ENCODE measurements around the gene RNASE8. TPM values are rescaled to one million over a fixed set of nuclear protein-coding genes. Genes with fewer than 3 reads are reported as not detected.

RNASE8 gene
- total RNA-seq, 1 donor from 2014 or later: not detected

- no peak for DNase-seq (ENCODE audit: low spot score)
- Mint-ChIP-seq H3K4me1 (ENCODE audit: unreplicated experiment) (peaks cover 25% of the 10 kb centered on the region), H3K9me3 (ENCODE audit: unreplicated experiment) (no peaks in the 10 kb centered on the region), H3K4me3 (ENCODE audit: unreplicated experiment) (no peak overlapping the region), H3K36me3 (ENCODE audit: low read depth, unreplicated experiment) (peaks cover 13% of the 10 kb centered on the region), H3K27ac (ENCODE audit: unreplicated experiment) (no peak overlapping the region), H3K27me3 (ENCODE audit: unreplicated experiment) (peaks cover 13% of the 10 kb centered on the region)
- no peak for TF ChIP-seq CTCF (IDR thresholded peaks at IDR 0.05; ENCODE audit: unreplicated experiment)
Measured at GRCh38 chr14:21095430-21096205, 38.0 kb downstream of the RNASE8 start.

- no peak for TF ChIP-seq CTCF (IDR thresholded peaks at IDR 0.05; ENCODE audit: unreplicated experiment)
- no peak overlapping the region for H3K27ac Mint-ChIP-seq (ENCODE audit: unreplicated experiment)
Measured at GRCh38 chr14:21096438-21096837, 38.8 kb downstream of the RNASE8 start.

DNA sequence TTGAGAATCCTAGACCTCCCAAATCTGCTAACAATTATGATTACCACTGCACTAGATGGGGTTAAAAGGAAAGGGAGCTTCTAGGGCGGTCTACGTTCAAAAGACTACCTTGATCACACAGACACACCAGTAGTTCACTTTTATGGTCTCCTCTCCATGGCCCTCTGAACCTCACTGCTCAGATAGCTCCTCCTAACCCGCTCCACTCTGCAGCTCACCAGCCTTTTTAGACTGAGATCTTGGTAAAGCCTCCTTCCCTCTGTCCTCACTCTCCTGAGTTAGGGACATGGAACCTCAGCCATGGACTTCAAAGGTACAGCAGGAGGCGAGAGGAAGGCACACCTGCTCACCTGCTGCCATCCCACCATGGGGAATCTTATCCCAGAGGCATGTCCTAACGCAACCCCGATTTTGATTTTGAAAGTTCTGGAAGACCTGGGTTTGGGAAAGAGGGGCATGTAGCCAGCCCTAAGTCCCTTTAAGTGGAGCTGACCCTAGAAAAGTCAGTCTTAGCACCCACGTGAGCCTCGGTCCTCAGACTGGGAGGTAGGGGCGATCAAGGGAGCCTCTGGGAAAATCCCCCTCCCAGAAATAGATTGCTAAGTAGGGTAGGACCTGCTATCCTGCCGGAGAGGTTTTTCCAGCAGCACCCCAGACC is 39.5 kb downstream of the RNASE8 start:
- peaks cover 4% of the 10 kb centered on the region for H3K36me3 Mint-ChIP-seq (ENCODE audit: low read depth, unreplicated experiment)
- DNase-seq (ENCODE audit: low spot score): no peak
- H3K4me1 Mint-ChIP-seq (ENCODE audit: unreplicated experiment): peaks cover 27% of the 10 kb centered on the region
- no peak for TF ChIP-seq CTCF (IDR thresholded peaks at IDR 0.05; ENCODE audit: unreplicated experiment)
- peak overlapping the region; percentile 93 for H3K4me3 Mint-ChIP-seq (ENCODE audit: unreplicated experiment)
- H3K27ac Mint-ChIP-seq (ENCODE audit: unreplicated experiment): peak overlapping the region; percentile 84
- no peaks in the 10 kb centered on the region for H3K9me3 Mint-ChIP-seq (ENCODE audit: unreplicated experiment)
- H3K27me3 Mint-ChIP-seq (ENCODE audit: unreplicated experiment): peaks cover 8% of the 10 kb centered on the region

More at GRCh38 chr14:21096438-21096837, 38.8 kb downstream of the RNASE8 start:
- no peaks in the 10 kb centered on the region for H3K9me3 Mint-ChIP-seq (ENCODE audit: unreplicated experiment)
- peaks cover 7% of the 10 kb centered on the region for H3K36me3 Mint-ChIP-seq (ENCODE audit: low read depth, unreplicated experiment)
- no peak for DNase-seq (ENCODE audit: low spot score)
- peaks cover 27% of the 10 kb centered on the region for H3K4me1 Mint-ChIP-seq (ENCODE audit: unreplicated experiment)
- H3K4me3 Mint-ChIP-seq (ENCODE audit: unreplicated experiment): no peak overlapping the region
- H3K27me3 Mint-ChIP-seq (ENCODE audit: unreplicated experiment): peaks cover 10% of the 10 kb centered on the region

DNA sequence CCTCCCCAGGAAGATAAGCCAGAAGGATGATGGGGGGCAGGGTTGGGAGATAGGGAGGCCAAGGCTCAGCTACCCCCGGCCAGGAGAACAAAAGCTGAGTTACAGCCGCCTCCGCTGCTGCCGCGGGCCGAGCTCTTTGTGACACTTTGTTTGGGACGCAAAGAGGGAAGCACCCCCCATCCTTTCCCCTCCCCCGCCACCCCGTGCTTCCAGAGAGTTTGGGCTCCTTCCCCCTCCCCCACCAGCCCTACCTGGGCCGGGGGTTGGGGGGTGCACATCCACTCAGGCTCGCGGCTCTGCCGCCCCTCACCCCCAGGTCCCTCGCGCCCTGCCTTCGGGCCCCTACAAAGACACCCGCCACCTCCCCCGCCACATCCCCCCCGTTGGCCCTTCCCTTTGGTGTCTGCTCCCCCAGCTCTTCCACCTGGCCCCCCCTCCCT is 40.0 kb downstream of the RNASE8 start:
- Mint-ChIP-seq H3K4me3 (ENCODE audit: unreplicated experiment) (peak overlapping the region; percentile 93), H3K4me1 (ENCODE audit: unreplicated experiment) (peaks cover 32% of the 10 kb centered on the region), H3K9me3 (ENCODE audit: unreplicated experiment) (no peaks in the 10 kb centered on the region), H3K27me3 (ENCODE audit: unreplicated experiment) (peaks cover 8% of the 10 kb centered on the region), H3K36me3 (ENCODE audit: low read depth, unreplicated experiment) (peaks cover 4% of the 10 kb centered on the region), H3K27ac (ENCODE audit: unreplicated experiment) (peak overlapping the region; percentile 84)
- TF ChIP-seq CTCF (IDR thresholded peaks at IDR 0.05; ENCODE audit: unreplicated experiment): no peak
- no peak for DNase-seq (ENCODE audit: low spot score)

Data from endothelial cell (in vitro differentiated cells).